Measurements from ENCODE around the gene LRCH1. TPM values are rescaled to one million over a fixed set of nuclear protein-coding genes. Genes with fewer than 3 reads are reported as not detected.

The LRCH1 gene
- total RNA-seq, 1 experiment from 2014 or later: 10.5 TPM

GRCh38 chr13:46543287-46543686 lies 9.7 kb upstream of the LRCH1 start:
- intact Hi-C loops (cut with micrococcal nuclease; ENCODE audit: unreplicated experiment): no loop called here
- H3K9me3 ChIP-seq (ENCODE audit: insufficient read depth, low read depth): no peaks in the 10 kb centered on the region
- H3K4me1 ChIP-seq (replicated peaks; ENCODE audit: insufficient read depth): no peaks in the 10 kb centered on the region
- no peak overlapping the region for H2AFZ ChIP-seq
- ChIA-PET CTCF (no interaction called here), POLR2A (ENCODE audit: unreplicated experiment) (no interaction called here)
- no peak for DNase-seq
- no peaks in the 10 kb centered on the region for H3F3A ChIP-seq (ENCODE audit: insufficient read depth, low read depth)
- BruUV-seq (replicated peaks): no TSS peak
- H3K27ac ChIP-seq: no peak overlapping the region
- no peak for TF ChIP-seq CTCF (conservative IDR thresholded peaks at IDR 0.05)
- no peak for TF ChIP-seq EZH2 (IDR thresholded peaks at IDR 0.05; ENCODE audit: low read depth)
- no peaks in the 10 kb centered on the region for H3K79me2 ChIP-seq (ENCODE audit: low read depth)
- no peak overlapping the region for H3K4me3 ChIP-seq
- no peaks in the 10 kb centered on the region for H3K27me3 ChIP-seq (ENCODE audit: insufficient read depth, low read depth)
- H3K36me3 ChIP-seq (ENCODE audit: low read depth): no peaks in the 10 kb centered on the region
- no peaks in the 10 kb centered on the region for H3K9me2 ChIP-seq (ENCODE audit: insufficient read depth)
- no peaks in the 10 kb centered on the region for H4K20me1 ChIP-seq (ENCODE audit: insufficient read depth)
- no peak overlapping the region for H3K4me2 ChIP-seq

GRCh38 chr13:46544208-46544607 lies 8.8 kb upstream of the LRCH1 start:
- Histone ChIP-seq H3F3A (ENCODE audit: insufficient read depth, low read depth) (no peaks in the 10 kb centered on the region), H2AFZ (no peak overlapping the region), H4K20me1 (ENCODE audit: insufficient read depth) (no peaks in the 10 kb centered on the region), H3K79me2 (ENCODE audit: low read depth) (no peaks in the 10 kb centered on the region), H3K4me3 (no peak overlapping the region), H3K4me1 (replicated peaks; ENCODE audit: insufficient read depth) (no peaks in the 10 kb centered on the region), H3K27ac (no peak overlapping the region), H3K9me3 (ENCODE audit: insufficient read depth, low read depth) (no peaks in the 10 kb centered on the region), H3K9me2 (ENCODE audit: insufficient read depth) (no peaks in the 10 kb centered on the region), H3K4me2 (no peak overlapping the region), H3K27me3 (ENCODE audit: insufficient read depth, low read depth) (no peaks in the 10 kb centered on the region), H3K36me3 (ENCODE audit: low read depth) (no peaks in the 10 kb centered on the region)
- no peak for DNase-seq
- intact Hi-C loops (cut with micrococcal nuclease; ENCODE audit: unreplicated experiment): no loop called here
- CTCF ChIA-PET: no interaction called here
- POLR2A ChIA-PET (ENCODE audit: unreplicated experiment): no interaction called here
- TF ChIP-seq CTCF (conservative IDR thresholded peaks at IDR 0.05) (no peak), EZH2 (IDR thresholded peaks at IDR 0.05; ENCODE audit: low read depth) (no peak)
- no TSS peak for BruUV-seq (replicated peaks)

DNA sequence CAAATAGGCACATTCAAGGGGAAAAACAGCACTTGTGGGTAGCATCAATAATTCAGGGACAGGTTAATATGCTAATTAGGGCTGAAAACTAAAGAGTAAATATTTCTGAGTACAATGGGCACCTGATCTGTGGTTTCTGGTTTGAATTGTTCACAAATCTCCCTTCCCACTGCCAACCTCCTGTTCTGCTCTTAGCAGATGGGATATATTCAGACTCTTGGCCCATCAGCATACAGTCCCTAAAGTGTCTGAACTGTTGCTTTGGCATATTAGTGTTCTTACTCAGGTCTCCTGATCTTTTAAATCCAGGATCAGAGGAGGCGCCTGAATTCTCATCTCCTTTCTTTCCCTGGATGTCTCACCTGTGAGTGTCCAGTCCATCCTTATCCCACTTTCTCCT lies 8.2 kb upstream of the LRCH1 start:
- POLR2A ChIA-PET (ENCODE audit: unreplicated experiment): no interaction called here
- no TSS peak for BruUV-seq (replicated peaks)

More for the DNA sequence above, 8.2 kb upstream of the LRCH1 start:
- no peaks in the 10 kb centered on the region for H3K9me3 ChIP-seq (ENCODE audit: insufficient read depth, low read depth)
- no peaks in the 10 kb centered on the region for H3K4me1 ChIP-seq (replicated peaks; ENCODE audit: insufficient read depth)
- no peaks in the 10 kb centered on the region for H3K9me2 ChIP-seq (ENCODE audit: insufficient read depth)
- no peak overlapping the region for H3K4me2 ChIP-seq
- H4K20me1 ChIP-seq (ENCODE audit: insufficient read depth): no peaks in the 10 kb centered on the region
- intact Hi-C loops (cut with micrococcal nuclease; ENCODE audit: unreplicated experiment): no loop called here
- no peaks in the 10 kb centered on the region for H3F3A ChIP-seq (ENCODE audit: insufficient read depth, low read depth)
- no peaks in the 10 kb centered on the region for H3K79me2 ChIP-seq (ENCODE audit: low read depth)
- H3K4me3 ChIP-seq: no peak overlapping the region
- TF ChIP-seq EZH2 (IDR thresholded peaks at IDR 0.05; ENCODE audit: low read depth) (no peak), CTCF (conservative IDR thresholded peaks at IDR 0.05) (no peak)
- H3K27ac ChIP-seq: no peak overlapping the region
- no peaks in the 10 kb centered on the region for H3K27me3 ChIP-seq (ENCODE audit: insufficient read depth, low read depth)
- no peak overlapping the region for H2AFZ ChIP-seq
- no peaks in the 10 kb centered on the region for H3K36me3 ChIP-seq (ENCODE audit: low read depth)
- CTCF ChIA-PET: no interaction called here
- DNase-seq: no peak

Data from PC-9 (cell line).